Measurements from ENCODE around the gene FBXW7. TPM values are rescaled to one million over a fixed set of nuclear protein-coding genes. Genes with fewer than 3 reads are reported as not detected.

FBXW7 gene
- total and polyA plus RNA-seq, 2 donors (not counting 1 experiment from before 2014, with no cell fraction given), result 23.0 to 125 TPM

GRCh38 chr4:152374606-152375285, 161.1 kb downstream of the FBXW7 start:
- Mint-ChIP-seq H3K27ac (no peak overlapping the region), H3K4me3 (no peak overlapping the region), H3K27me3 (no peaks in the 10 kb centered on the region), H3K4me1 (peaks cover 7% of the 10 kb centered on the region), H3K9me3 (ENCODE audit: insufficient read depth) (no peaks in the 10 kb centered on the region)
- ATAC-seq (ENCODE audit: low read depth) (no peak), DNase-seq (no peak)
- Histone ChIP-seq H3K9me3 (ENCODE audit: control extremely low read depth in 1 of 3, control insufficient read depth in 2 of 3, insufficient read depth in 1 of 3, low read length in 2 of 3) (no peaks in the 10 kb centered on the region), H4K20me1 (ENCODE audit: control insufficient read depth, insufficient read depth, low read length, poor library complexity, severe bottlenecking) (no peaks in the 10 kb centered on the region), H3K27ac (ENCODE audit: low read length in 2 of 2) (no peak overlapping the region), H3K4me2 (replicated peaks; ENCODE audit: low read depth, low read length, poor library complexity, severe bottlenecking) (no peak overlapping the region), H3K79me2 (ENCODE audit: control insufficient read depth, insufficient read depth, low read length) (no peaks in the 10 kb centered on the region), H2AFZ (ENCODE audit: insufficient read depth, low read depth, low read length, poor library complexity, severe bottlenecking) (no peak overlapping the region), H3K27me3 (replicated peaks in 1 of 4; ENCODE audit: control extremely low read depth in 1 of 4, control insufficient read depth in 3 of 4, insufficient read depth in 4 of 4, low read length in 3 of 4) (no peaks in the 10 kb centered on the region), H3K9ac (ENCODE audit: low read length) (no peak overlapping the region), H3K4me1 (ENCODE audit: control insufficient read depth in 2 of 2, insufficient read depth in 2 of 2, low read length in 2 of 2) (no peaks in the 10 kb centered on the region), H3K4me3 (ENCODE audit: control extremely low read depth in 1 of 5, extremely low read depth in 1 of 5, insufficient read depth in 1 of 5, low read depth in 2 of 5, low read length in 4 of 5) (no peak overlapping the region), H3K36me3 (replicated peaks in 1 of 2; ENCODE audit: control extremely low read depth in 1 of 2, control insufficient read depth in 1 of 2, extremely low read depth in 1 of 2, insufficient read depth in 2 of 2, low read length in 1 of 2) (no peaks in the 10 kb centered on the region)
- WGBS (ENCODE audit: insufficient coverage), result no CpG with 5 or more reads among the region's 3 CpGs
- CTCF ChIA-PET, result interaction anchor here (0.6 to 1.1 kb wide), 2 partner anchors 51 to 73 kb away, joined by 3 read pairs; no protein-coding TSS in a partner anchor
- intact Hi-C loops (cut with micrococcal nuclease), result no loop called here
- no peak for TF ChIP-seq EZH2 (IDR thresholded peaks at IDR 0.05; ENCODE audit: borderline replicate concordance, insufficient read depth, low read depth, low read length, poor library complexity, severe bottlenecking)
- TF ChIP-seq, protein P1, sequence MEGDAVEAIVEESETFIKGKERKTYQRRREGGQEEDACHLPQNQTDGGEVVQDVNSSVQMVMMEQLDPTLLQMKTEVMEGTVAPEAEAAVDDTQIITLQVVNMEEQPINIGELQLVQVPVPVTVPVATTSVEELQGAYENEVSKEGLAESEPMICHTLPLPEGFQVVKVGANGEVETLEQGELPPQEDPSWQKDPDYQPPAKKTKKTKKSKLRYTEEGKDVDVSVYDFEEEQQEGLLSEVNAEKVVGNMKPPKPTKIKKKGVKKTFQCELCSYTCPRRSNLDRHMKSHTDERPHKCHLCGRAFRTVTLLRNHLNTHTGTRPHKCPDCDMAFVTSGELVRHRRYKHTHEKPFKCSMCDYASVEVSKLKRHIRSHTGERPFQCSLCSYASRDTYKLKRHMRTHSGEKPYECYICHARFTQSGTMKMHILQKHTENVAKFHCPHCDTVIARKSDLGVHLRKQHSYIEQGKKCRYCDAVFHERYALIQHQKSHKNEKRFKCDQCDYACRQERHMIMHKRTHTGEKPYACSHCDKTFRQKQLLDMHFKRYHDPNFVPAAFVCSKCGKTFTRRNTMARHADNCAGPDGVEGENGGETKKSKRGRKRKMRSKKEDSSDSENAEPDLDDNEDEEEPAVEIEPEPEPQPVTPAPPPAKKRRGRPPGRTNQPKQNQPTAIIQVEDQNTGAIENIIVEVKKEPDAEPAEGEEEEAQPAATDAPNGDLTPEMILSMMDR (IDR thresholded peaks at IDR 0.05), result no peak
- POLR2A ChIA-PET, result no interaction called here

DNA sequence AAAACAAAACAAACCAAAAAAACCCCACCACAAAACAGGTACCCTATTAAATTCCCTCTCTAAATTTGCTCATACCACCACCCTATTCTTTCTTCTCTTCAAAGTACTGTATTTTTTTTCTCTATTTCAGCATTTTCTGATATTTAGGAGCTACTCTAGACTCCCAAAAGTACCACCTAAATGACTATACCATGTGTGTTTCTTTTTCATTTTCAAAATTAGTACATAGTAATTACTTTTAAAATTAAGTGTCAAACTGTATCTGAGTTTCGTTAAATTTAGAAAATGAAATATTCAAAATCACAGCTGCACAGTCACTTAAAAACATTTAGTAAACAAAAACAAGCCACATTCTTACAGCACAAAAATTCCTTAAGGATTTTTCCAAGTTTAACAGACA, 161.7 kb downstream of the FBXW7 start:
- no peaks in the 10 kb centered on the region for H3K36me3 ChIP-seq (replicated peaks in 1 of 2; ENCODE audit: control extremely low read depth in 1 of 2, control insufficient read depth in 1 of 2, extremely low read depth in 1 of 2, insufficient read depth in 2 of 2, low read length in 1 of 2)
- Mint-ChIP-seq H3K27ac (no peak overlapping the region), H3K4me3 (no peak overlapping the region), H3K9me3 (ENCODE audit: insufficient read depth) (no peaks in the 10 kb centered on the region), H3K27me3 (no peaks in the 10 kb centered on the region), H3K4me1 (peaks cover 8% of the 10 kb centered on the region)
- DNase-seq (no peak), ATAC-seq (ENCODE audit: low read depth) (no peak)
- no peaks in the 10 kb centered on the region for H3K79me2 ChIP-seq (ENCODE audit: control insufficient read depth, insufficient read depth, low read length)
- ChIA-PET POLR2A (no interaction called here), CTCF (interaction anchor here (0.6 kb wide), 1 partner anchor 74 kb away, joined by 3 read pairs; no protein-coding TSS in a partner anchor)
- no CpG with 5 or more reads among the region's 1 CpG for WGBS (ENCODE audit: insufficient coverage)
- H2AFZ ChIP-seq (ENCODE audit: insufficient read depth, low read depth, low read length, poor library complexity, severe bottlenecking), result no peak overlapping the region
- H3K27me3 ChIP-seq (replicated peaks in 1 of 4; ENCODE audit: control extremely low read depth in 1 of 4, control insufficient read depth in 3 of 4, insufficient read depth in 4 of 4, low read length in 3 of 4), result no peaks in the 10 kb centered on the region
- no peak overlapping the region for H3K27ac ChIP-seq (ENCODE audit: low read length in 2 of 2)
- no peak for TF ChIP-seq EZH2 (IDR thresholded peaks at IDR 0.05; ENCODE audit: borderline replicate concordance, insufficient read depth, low read depth, low read length, poor library complexity, severe bottlenecking)
- no peaks in the 10 kb centered on the region for H3K9me3 ChIP-seq (ENCODE audit: control extremely low read depth in 1 of 3, control insufficient read depth in 2 of 3, insufficient read depth in 1 of 3, low read length in 2 of 3)
- H3K9ac ChIP-seq (ENCODE audit: low read length), result no peak overlapping the region
- no peak overlapping the region for H3K4me2 ChIP-seq (replicated peaks; ENCODE audit: low read depth, low read length, poor library complexity, severe bottlenecking)
- no peaks in the 10 kb centered on the region for H4K20me1 ChIP-seq (ENCODE audit: control insufficient read depth, insufficient read depth, low read length, poor library complexity, severe bottlenecking)
- H3K4me3 ChIP-seq (ENCODE audit: control extremely low read depth in 1 of 5, extremely low read depth in 1 of 5, insufficient read depth in 1 of 5, low read depth in 2 of 5, low read length in 4 of 5), result no peak overlapping the region
- no peaks in the 10 kb centered on the region for H3K4me1 ChIP-seq (ENCODE audit: control insufficient read depth in 2 of 2, insufficient read depth in 2 of 2, low read length in 2 of 2)
- intact Hi-C loops (cut with micrococcal nuclease), result no loop called here
